IPS-18a (cell line): Measurements from ENCODE around the gene NCAPD3.

Source experiments
- H3K27ac ChIP-seq: one replicate; pipeline ENCODE4 v1.5.1; 2013; ENCODE audit warnings: low read length
- H3K27me3 ChIP-seq: one replicate; pipeline ENCODE4 v1.6.1; 2013; ENCODE audit warnings: mild to moderate bottlenecking, low read length; ENCODE audit not compliant: control insufficient read depth, insufficient read depth
- H3K36me3 ChIP-seq: one replicate; pipeline ENCODE4 v1.6.1; 2013; ENCODE audit warnings: low read depth, low read length; ENCODE audit not compliant: control insufficient read depth
- H3K4me1 ChIP-seq: one replicate; pipeline ENCODE4 v1.6.1; 2013; ENCODE audit warnings: low read depth, low read length; ENCODE audit not compliant: control insufficient read depth
- H3K4me3 ChIP-seq: one replicate; pipeline ENCODE4 v1.5.1; 2013; ENCODE audit warnings: low read length
- H3K9ac ChIP-seq: one replicate; pipeline ENCODE4 v1.6.1; 2013; ENCODE audit warnings: mild to moderate bottlenecking, low read length, moderate library complexity
- H3K9me3 ChIP-seq: one replicate; pipeline ENCODE4 v1.6.1; 2013; ENCODE audit warnings: low read depth, low read length; ENCODE audit not compliant: control insufficient read depth

The NCAPD3 gene, protein sequence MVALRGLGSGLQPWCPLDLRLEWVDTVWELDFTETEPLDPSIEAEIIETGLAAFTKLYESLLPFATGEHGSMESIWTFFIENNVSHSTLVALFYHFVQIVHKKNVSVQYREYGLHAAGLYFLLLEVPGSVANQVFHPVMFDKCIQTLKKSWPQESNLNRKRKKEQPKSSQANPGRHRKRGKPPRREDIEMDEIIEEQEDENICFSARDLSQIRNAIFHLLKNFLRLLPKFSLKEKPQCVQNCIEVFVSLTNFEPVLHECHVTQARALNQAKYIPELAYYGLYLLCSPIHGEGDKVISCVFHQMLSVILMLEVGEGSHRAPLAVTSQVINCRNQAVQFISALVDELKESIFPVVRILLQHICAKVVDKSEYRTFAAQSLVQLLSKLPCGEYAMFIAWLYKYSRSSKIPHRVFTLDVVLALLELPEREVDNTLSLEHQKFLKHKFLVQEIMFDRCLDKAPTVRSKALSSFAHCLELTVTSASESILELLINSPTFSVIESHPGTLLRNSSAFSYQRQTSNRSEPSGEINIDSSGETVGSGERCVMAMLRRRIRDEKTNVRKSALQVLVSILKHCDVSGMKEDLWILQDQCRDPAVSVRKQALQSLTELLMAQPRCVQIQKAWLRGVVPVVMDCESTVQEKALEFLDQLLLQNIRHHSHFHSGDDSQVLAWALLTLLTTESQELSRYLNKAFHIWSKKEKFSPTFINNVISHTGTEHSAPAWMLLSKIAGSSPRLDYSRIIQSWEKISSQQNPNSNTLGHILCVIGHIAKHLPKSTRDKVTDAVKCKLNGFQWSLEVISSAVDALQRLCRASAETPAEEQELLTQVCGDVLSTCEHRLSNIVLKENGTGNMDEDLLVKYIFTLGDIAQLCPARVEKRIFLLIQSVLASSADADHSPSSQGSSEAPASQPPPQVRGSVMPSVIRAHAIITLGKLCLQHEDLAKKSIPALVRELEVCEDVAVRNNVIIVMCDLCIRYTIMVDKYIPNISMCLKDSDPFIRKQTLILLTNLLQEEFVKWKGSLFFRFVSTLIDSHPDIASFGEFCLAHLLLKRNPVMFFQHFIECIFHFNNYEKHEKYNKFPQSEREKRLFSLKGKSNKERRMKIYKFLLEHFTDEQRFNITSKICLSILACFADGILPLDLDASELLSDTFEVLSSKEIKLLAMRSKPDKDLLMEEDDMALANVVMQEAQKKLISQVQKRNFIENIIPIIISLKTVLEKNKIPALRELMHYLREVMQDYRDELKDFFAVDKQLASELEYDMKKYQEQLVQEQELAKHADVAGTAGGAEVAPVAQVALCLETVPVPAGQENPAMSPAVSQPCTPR (N-terminal part only)

DNA sequence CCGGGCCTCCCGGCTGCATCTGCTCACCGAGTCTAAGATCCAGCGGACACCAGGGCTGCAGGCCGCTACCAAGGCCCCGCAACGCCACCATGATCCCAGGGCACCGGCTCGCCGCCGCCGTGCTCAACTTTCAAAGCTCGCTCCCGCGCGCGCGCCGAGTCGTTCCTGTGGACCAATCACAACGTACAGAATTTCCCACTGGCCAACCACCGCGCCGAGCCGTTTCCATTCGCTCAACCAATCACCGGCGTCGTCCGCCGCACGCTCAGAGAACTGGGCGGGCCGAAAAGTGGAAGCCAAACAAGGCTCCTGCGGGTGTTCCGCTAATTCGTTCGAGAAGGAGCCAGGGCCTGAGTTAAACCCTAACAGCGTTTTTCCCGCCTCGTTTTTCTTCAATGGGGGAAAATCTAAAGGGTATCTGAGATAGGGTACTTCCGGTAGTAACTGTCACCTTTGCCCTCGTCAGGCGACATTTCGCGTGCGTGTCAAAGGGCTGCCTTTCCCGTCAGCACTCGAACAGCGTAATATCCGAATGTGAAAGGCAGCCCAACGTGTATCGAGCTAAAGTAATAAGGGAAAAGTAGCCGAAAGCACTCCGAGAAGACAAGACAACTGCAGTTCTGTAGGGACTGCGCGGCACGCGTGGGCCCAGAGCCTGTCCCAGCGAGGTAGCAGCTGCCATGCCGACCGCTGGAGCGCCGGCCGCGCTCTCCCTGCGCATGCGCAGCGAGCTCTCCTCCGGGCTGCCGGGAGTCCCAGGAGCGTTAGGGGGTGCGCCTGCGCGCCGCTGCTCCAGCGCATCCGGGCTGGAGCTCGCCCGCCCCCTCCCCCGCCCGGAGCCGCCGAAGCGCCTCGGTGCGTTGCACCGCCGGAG lies at the start of gene NCAPD3, which contains the start of gene VPS26B:
NCAPD3 (minus strand) TSS at position 132 of the 874 bp plus-strand sequence; CDS start at position 91, 41 bp downstream.
VPS26B (plus strand) TSS at position 836 of the 874 bp plus-strand sequence. CDS start 452 bp downstream, outside the sequence.
- Histone ChIP-seq H3K9me3 (no peaks in the 10 kb centered on the region), H3K4me3 (peak within 1 kb of the TSS; percentile 85), H3K27ac (no peak within 1 kb of the TSS), H3K4me1 (peaks cover 11% of the 10 kb centered on the region), H3K36me3 (peaks cover 16% of the 10 kb centered on the region), H3K27me3 (peaks cover 14% of the 10 kb centered on the region), H3K9ac (peak within 1 kb of the TSS; percentile 59)

DNA sequence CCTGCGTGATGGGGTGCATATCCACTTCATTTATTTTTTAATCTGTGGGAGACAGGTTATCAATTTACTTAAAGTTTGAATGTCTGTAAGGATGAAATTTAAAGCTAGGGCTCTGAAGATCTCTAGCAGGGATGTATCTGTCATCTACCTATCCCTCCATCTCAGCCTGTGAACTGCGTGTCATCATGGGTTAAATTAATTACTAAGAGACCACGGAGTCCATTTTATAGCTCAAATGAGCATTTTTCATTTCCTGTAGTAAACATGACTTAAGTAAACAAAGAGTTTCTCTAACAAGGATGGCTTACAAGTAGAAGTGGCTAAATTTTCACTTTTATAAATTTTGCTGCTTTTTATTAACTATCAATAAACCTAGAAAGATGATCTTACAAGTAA lies 49.5 kb upstream of the NCAPD3 start:
- peak overlapping the region; percentile 8 for H3K9ac ChIP-seq
- peak overlapping the region; percentile 86 for H3K4me3 ChIP-seq
- H3K4me1 ChIP-seq: peaks cover 38% of the 10 kb centered on the region
- H3K27me3 ChIP-seq: peaks cover 35% of the 10 kb centered on the region
- no peaks in the 10 kb centered on the region for H3K36me3 ChIP-seq
- H3K9me3 ChIP-seq: no peaks in the 10 kb centered on the region
- H3K27ac ChIP-seq: no peak overlapping the region

DNA sequence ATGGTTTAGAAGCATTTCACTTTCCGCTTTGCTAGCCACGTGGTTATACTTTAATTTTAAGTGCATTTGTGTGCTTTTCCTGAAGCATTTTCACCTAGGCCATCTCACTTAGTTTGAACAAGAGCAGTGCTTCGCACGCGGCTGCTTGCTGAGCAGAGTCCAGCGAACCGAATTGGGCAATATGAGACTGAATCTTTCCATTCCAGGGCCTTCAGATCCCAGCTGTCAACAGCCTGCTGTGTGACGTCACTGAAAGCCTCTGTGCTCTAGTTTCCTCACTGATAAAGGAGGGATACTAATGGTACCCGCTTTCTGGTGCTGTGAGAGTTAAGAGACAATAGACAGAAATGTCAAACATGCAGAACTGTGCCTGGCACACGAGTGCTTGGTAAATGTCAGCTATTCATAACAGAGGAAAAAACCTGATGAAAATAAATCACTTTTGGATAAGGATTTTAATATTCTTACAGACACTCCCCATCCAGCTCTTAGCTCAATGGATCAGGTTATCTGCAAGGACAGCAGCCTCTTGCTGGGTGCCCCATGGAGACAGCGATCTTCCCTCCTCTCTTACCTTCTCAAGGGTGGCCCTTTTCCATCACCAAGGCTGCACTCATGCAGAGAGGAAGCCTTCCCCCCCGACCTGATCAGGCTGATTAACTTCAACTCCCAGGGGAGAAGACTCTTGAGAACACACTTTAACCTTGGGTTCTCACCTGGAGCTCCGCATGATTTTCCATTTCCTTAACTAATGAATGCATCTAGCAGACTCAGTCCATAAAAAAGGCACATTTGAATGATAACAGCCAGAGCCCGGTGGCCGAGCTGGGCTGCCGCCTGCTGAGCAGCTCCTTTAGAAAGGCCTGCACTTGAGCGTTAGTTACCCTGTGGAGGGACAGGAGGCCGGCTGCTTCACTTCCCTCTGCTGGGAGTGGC lies 48.9 kb upstream of the NCAPD3 start:
- Histone ChIP-seq H3K4me3 (peak overlapping the region; percentile 86), H3K9me3 (no peaks in the 10 kb centered on the region), H3K9ac (peak overlapping the region; percentile 8), H3K27ac (no peak overlapping the region), H3K36me3 (no peaks in the 10 kb centered on the region), H3K4me1 (peaks cover 43% of the 10 kb centered on the region), H3K27me3 (peaks cover 28% of the 10 kb centered on the region)

DNA sequence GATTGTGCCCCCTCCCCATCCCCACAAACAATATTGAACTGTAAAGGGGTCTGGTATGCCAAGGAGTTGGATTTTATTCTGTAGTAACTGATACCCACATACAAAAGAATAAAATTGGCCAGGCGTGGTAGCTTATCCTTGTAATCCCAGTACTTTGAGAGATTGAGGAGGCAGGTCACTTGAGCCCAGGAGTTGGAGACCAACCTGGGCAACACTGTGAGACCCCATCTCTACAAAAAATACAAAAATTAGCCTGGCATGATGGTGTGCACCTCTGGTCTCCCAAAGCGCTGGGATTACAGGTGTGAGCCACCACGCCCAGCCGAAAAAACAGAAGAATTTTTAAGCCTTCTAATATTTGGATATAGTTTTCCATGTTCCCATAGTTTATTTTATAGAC lies 48.2 kb upstream of the NCAPD3 start:
- Histone ChIP-seq H3K27me3 (peaks cover 22% of the 10 kb centered on the region), H3K4me3 (peak overlapping the region; percentile 36), H3K36me3 (no peaks in the 10 kb centered on the region), H3K27ac (no peak overlapping the region), H3K9me3 (no peaks in the 10 kb centered on the region), H3K4me1 (peaks cover 50% of the 10 kb centered on the region), H3K9ac (no peak overlapping the region)

DNA sequence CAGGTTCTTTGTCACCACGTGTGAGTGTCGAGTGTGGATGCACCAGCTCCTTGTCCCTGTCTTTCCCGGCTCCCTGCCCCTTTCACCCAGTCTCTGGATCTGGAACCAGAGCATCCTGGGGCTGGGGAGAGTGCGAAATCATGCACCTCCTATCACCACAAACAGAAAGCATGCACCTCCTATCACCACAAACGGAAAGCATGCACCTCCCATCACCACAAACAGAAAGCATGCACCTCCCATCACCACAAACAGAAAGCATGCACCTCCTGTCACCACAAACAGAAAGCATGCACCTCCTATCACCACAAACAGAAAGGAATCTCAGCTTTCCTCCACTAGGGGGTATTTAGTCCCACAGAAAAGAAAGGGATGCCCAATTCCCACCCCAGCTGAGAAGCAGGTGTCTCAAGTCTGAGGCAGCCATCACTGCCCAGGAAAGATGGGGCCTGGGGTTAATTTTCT lies 46.5 kb upstream of the NCAPD3 start:
- H3K4me1 ChIP-seq: peaks cover 52% of the 10 kb centered on the region
- H3K36me3 ChIP-seq: no peaks in the 10 kb centered on the region
- H3K9ac ChIP-seq: no peak overlapping the region
- no peak overlapping the region for H3K4me3 ChIP-seq
- no peak overlapping the region for H3K27ac ChIP-seq
- H3K27me3 ChIP-seq: peaks cover 11% of the 10 kb centered on the region
- H3K9me3 ChIP-seq: no peaks in the 10 kb centered on the region

DNA sequence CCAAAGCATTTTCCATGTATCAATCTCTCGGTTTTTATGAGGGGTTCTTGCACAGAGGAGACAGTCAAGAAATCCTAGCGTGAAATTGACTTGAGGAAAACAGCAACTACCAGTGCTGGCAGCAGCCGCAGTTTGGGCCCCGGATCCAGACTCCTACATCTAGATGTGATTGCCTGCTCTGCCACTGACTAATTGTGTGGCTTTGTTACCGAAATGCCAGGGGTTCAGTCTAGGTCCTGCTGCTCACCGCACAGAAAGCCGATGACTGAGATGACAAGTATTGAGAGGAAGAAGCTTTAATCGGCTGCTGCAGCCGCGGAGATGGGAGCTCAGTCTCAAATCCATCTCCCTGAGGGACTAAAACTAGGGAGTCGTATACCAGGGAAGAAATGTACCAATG lies 44.2 kb upstream of the NCAPD3 start:
- H3K27me3 ChIP-seq: no peaks in the 10 kb centered on the region
- H3K36me3 ChIP-seq: peaks cover 9% of the 10 kb centered on the region
- H3K4me1 ChIP-seq: peaks cover 44% of the 10 kb centered on the region
- peak overlapping the region; percentile 38 for H3K9ac ChIP-seq
- no peak overlapping the region for H3K4me3 ChIP-seq
- H3K27ac ChIP-seq: no peak overlapping the region
- no peaks in the 10 kb centered on the region for H3K9me3 ChIP-seq

DNA sequence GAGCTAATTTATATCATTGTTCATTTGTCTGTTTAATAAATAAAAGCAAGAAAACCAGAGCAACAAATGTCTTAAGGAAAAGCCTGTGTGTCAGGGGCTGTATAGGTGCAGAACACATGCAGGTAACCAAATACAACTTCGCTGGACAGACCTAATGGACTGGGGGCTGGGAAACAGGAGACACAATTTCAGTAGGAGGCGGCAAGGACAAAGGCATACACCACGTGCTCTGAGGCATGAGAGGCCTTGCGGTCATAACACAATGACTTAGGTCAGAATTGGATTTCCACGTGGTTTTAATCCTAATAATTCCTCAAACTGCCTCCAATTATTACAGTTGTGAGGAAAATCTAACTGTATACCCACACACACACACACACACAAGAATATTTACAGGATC lies 43.7 kb upstream of the NCAPD3 start:
- Histone ChIP-seq H3K4me3 (no peak overlapping the region), H3K27me3 (no peaks in the 10 kb centered on the region), H3K4me1 (peaks cover 40% of the 10 kb centered on the region), H3K9me3 (no peaks in the 10 kb centered on the region), H3K36me3 (peaks cover 14% of the 10 kb centered on the region), H3K9ac (peak overlapping the region; percentile 38), H3K27ac (no peak overlapping the region)

DNA sequence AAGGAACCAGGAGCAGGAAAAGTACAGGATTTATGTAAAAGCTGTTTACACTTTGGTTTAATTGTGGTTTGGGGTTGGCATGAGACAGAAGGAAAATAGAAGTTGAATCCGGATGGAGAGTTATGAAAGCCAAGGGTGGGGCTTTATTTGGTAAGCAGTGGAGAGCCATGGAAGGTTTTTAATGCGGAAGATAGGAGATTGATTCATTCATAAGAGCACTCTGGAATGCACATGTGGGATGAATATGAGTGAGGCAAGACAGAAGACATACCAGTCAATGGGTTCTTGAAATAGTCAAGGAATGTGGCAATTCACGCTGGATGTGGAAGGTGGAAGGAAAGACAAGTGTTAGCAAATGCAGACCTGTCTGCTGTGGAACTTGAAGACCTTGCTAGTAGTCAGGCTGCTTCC lies 43.1 kb upstream of the NCAPD3 start:
- Histone ChIP-seq H3K9me3 (no peaks in the 10 kb centered on the region), H3K4me3 (no peak overlapping the region), H3K4me1 (peaks cover 33% of the 10 kb centered on the region), H3K27me3 (no peaks in the 10 kb centered on the region), H3K36me3 (peaks cover 20% of the 10 kb centered on the region), H3K27ac (no peak overlapping the region), H3K9ac (peak overlapping the region; percentile 38)

DNA sequence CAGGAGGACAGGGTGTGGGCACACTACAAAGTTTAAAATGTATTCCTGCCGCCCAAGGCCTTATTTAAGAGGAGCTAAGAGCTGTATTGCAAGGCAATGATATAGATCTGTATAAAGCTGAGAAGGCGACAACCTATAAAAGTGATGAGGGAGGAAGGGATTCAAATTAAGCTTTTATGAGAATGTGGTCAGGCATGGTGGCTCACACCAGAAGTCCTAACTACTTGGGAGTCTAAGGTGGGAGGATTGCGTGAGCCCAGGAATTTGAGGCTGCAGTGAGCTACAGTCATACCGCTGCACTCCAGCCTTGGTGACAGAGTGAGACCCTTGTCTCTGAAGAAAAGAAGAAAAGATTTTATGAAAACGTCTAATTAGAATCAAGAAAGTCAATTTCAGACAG lies 42.7 kb upstream of the NCAPD3 start:
- peaks cover 24% of the 10 kb centered on the region for H3K36me3 ChIP-seq
- no peaks in the 10 kb centered on the region for H3K9me3 ChIP-seq
- peaks cover 29% of the 10 kb centered on the region for H3K4me1 ChIP-seq
- no peak overlapping the region for H3K9ac ChIP-seq
- no peak overlapping the region for H3K27ac ChIP-seq
- no peak overlapping the region for H3K4me3 ChIP-seq
- no peaks in the 10 kb centered on the region for H3K27me3 ChIP-seq
